ENCODE results near the gene NTRK2.

DNA sequence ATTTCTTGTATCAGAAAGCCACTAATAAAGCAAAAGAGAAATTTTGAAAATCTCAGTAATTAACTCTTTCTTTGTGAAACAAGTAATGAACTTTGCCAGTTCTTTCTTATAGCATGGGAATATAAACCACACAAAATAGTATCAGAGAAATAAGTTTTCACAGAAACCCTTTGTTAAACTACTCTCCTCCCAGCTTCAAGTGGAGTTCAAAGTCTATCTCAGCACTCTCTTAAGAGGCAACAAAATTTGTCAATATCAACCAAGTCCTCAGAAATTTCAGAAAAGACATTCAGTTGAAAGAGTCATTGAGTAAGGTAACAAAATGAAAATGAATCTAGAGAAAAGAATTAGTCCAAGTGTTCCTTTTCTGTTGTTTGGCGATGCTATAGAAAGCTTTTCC, 89.3 kb downstream of the NTRK2 start:
- no peak for TF ChIP-seq CTCF (IDR thresholded peaks at IDR 0.05)
- TF ChIP-seq POLR2A (IDR thresholded peaks at IDR 0.05) = no peak
